ENCODE data around the gene POU5F2. TPM values are rescaled to one million over a fixed set of nuclear protein-coding genes. Genes with fewer than 3 reads are reported as not detected.

POU5F2 gene
- total RNA-seq, 2 experiments from 2014 or later = 0.73 to 1.0 TPM

GRCh38 chr5:93748875-93749397, 7.5 kb upstream of the POU5F2 start:
- CTCF ChIA-PET = no interaction called here
- no peak overlapping the region for H3K27ac Mint-ChIP-seq
- intact Hi-C loops (cut with DNase I, micrococcal nuclease) = no loop called here
- peaks cover 10% of the 10 kb centered on the region for H3K36me3 Mint-ChIP-seq (ENCODE audit: low read depth)
- H3K4me3 ChIP-seq (ENCODE audit: low read length) = no peak overlapping the region
- no peak for TF ChIP-seq CTCF (IDR thresholded peaks at IDR 0.05)
- H3K4me1 ChIP-seq (ENCODE audit: insufficient read depth, low read length) = no peaks in the 10 kb centered on the region
- DNase-seq = no peak
- H3K9me3 Mint-ChIP-seq = no peaks in the 10 kb centered on the region
- no peak for ATAC-seq (ENCODE audit: poor library complexity)
- H3K27ac ChIP-seq (ENCODE audit: low read depth in 1 of 2, low read length in 2 of 2) = no peak overlapping the region
- POLR2A ChIA-PET = no interaction called here
- no peaks in the 10 kb centered on the region for H3K36me3 ChIP-seq (ENCODE audit: insufficient read depth, low read length)
- no peaks in the 10 kb centered on the region for H3K9me3 ChIP-seq (ENCODE audit: control insufficient read depth in 1 of 2, insufficient read depth in 1 of 2, low read length in 2 of 2)
- H3K27me3 Mint-ChIP-seq = no peaks in the 10 kb centered on the region
- H3K4me1 Mint-ChIP-seq (ENCODE audit: low read depth) = no peaks in the 10 kb centered on the region
- H3K27me3 ChIP-seq (ENCODE audit: control insufficient read depth in 1 of 2, insufficient read depth in 2 of 2, low read length in 2 of 2) = no peaks in the 10 kb centered on the region
- no peak overlapping the region for H3K4me3 Mint-ChIP-seq

- CTCF ChIA-PET = no interaction called here
- no peak for ATAC-seq (ENCODE audit: poor library complexity)
- POLR2A ChIA-PET = no interaction called here
- no peak for TF ChIP-seq CTCF (IDR thresholded peaks at IDR 0.05)
- H3K27me3 ChIP-seq (ENCODE audit: control insufficient read depth in 1 of 2, insufficient read depth in 2 of 2, low read length in 2 of 2) = no peaks in the 10 kb centered on the region
- no peak overlapping the region for H3K27ac ChIP-seq (ENCODE audit: low read depth in 1 of 2, low read length in 2 of 2)
- Mint-ChIP-seq H3K27me3 (no peaks in the 10 kb centered on the region), H3K4me1 (ENCODE audit: low read depth) (no peaks in the 10 kb centered on the region), H3K4me3 (no peak overlapping the region), H3K36me3 (ENCODE audit: low read depth) (peaks cover 31% of the 10 kb centered on the region), H3K9me3 (no peaks in the 10 kb centered on the region), H3K27ac (no peak overlapping the region)
- H3K36me3 ChIP-seq (ENCODE audit: insufficient read depth, low read length) = peaks cover 7% of the 10 kb centered on the region
- H3K4me3 ChIP-seq (ENCODE audit: low read length) = no peak overlapping the region
- no peaks in the 10 kb centered on the region for H3K4me1 ChIP-seq (ENCODE audit: insufficient read depth, low read length)
- DNase-seq = no peak
- peaks cover 0 to 1% of the 10 kb centered on the region in 2 experiments for H3K9me3 ChIP-seq (ENCODE audit: control insufficient read depth in 1 of 2, insufficient read depth in 1 of 2, low read length in 2 of 2)
- intact Hi-C loops (cut with DNase I, micrococcal nuclease) = no loop called here
Measured at GRCh38 chr5:93746406-93747056, 5.1 kb upstream of the POU5F2 start.

GRCh38 chr5:93736284-93736683, 5.1 kb downstream of the POU5F2 start:
- Histone ChIP-seq H3K27ac (ENCODE audit: low read depth in 1 of 2, low read length in 2 of 2) (no peak overlapping the region), H3K36me3 (ENCODE audit: insufficient read depth, low read length) (peaks cover 6% of the 10 kb centered on the region), H3K4me1 (ENCODE audit: insufficient read depth, low read length) (no peaks in the 10 kb centered on the region), H3K4me3 (ENCODE audit: low read length) (no peak overlapping the region), H3K27me3 (ENCODE audit: control insufficient read depth in 1 of 2, insufficient read depth in 2 of 2, low read length in 2 of 2) (no peaks in the 10 kb centered on the region), H3K9me3 (ENCODE audit: control insufficient read depth in 1 of 2, insufficient read depth in 1 of 2, low read length in 2 of 2) (peaks cover 0 to 10% of the 10 kb centered on the region in 2 experiments)
- POLR2A ChIA-PET = no interaction called here
- H3K4me3 Mint-ChIP-seq = no peak overlapping the region
- TF ChIP-seq CTCF (IDR thresholded peaks at IDR 0.05) = no peak
- H3K4me1 Mint-ChIP-seq (ENCODE audit: low read depth) = no peaks in the 10 kb centered on the region
- CTCF ChIA-PET = interaction anchor here (0.8 to 1.0 kb wide), 2 partner anchors 12 to 14 kb away, joined by 3 read pairs; no protein-coding TSS in a partner anchor
- no peaks in the 10 kb centered on the region for H3K27me3 Mint-ChIP-seq
- DNase-seq = no peak
- H3K36me3 Mint-ChIP-seq (ENCODE audit: low read depth) = peaks cover 59% of the 10 kb centered on the region
- H3K27ac Mint-ChIP-seq = no peak overlapping the region
- ATAC-seq (ENCODE audit: poor library complexity) = no peak
- peaks cover 8% of the 10 kb centered on the region for H3K9me3 Mint-ChIP-seq
- intact Hi-C loops (cut with DNase I, micrococcal nuclease) = no loop called here

Measured in CD4-positive, alpha-beta T cell (primary cell).